ENCODE results near the gene SORCS1.

DNA sequence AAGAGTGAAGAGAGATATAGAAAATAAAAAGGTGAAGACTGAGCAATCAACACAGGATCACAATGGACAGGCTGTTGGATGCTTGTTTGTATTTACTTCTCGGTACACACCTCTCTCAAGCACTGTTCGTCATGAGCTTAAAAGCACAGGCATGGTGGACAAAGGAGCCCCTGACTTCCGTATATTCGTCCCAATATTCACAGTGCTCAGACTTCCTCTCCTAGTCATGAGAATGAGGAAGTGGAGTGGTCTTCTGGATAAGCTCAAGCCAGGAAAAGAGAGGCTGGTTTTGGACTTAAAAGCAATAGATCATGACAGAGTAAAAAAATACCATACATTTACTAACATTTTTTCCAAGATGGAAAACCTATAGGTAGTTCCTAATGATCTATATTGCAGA lies 172.5 kb downstream of the SORCS1 start:
- TF ChIP-seq, protein P1, sequence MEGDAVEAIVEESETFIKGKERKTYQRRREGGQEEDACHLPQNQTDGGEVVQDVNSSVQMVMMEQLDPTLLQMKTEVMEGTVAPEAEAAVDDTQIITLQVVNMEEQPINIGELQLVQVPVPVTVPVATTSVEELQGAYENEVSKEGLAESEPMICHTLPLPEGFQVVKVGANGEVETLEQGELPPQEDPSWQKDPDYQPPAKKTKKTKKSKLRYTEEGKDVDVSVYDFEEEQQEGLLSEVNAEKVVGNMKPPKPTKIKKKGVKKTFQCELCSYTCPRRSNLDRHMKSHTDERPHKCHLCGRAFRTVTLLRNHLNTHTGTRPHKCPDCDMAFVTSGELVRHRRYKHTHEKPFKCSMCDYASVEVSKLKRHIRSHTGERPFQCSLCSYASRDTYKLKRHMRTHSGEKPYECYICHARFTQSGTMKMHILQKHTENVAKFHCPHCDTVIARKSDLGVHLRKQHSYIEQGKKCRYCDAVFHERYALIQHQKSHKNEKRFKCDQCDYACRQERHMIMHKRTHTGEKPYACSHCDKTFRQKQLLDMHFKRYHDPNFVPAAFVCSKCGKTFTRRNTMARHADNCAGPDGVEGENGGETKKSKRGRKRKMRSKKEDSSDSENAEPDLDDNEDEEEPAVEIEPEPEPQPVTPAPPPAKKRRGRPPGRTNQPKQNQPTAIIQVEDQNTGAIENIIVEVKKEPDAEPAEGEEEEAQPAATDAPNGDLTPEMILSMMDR (IDR thresholded peaks at IDR 0.05) = no peak
- no peak for TF ChIP-seq EZH2 (IDR thresholded peaks at IDR 0.05; ENCODE audit: borderline replicate concordance, insufficient read depth, low read depth, low read length, poor library complexity, severe bottlenecking)
